Sigmoid colon (tissue), 4 donors: Measurements from ENCODE around the gene ANTXR2.

Experiments used
- POLR2A ChIP-seq, 2 donors: fragments of 450-650 bp; IDR thresholded peaks; one replicate each; pipeline ENCODE4 v1.6.1; 2016; ENCODE audit warnings: antibody characterized with exemption in 2 of 2, mild to moderate bottlenecking in 2 of 2, moderate library complexity in 2 of 2
- POLR2AphosphoS5 ChIP-seq, 4 donors: sonication (generic); formaldehyde crosslinking; IDR thresholded peaks; one replicate each; pipeline ENCODE4 v1.6.1; 2017; ENCODE audit warnings: antibody characterized with exemption in 4 of 4
- TF ChIP-seq, protein P1 (sequence below), 4 experiments: fragments of 450-650 bp in 3 of 4; fragments of 200-600 bp in 1 of 4; IDR thresholded peaks; one replicate each; pipeline ENCODE4 v1.5.1; 2016 to 2019; ENCODE audit warnings: antibody characterized with exemption in 4 of 4, mild to moderate bottlenecking in 3 of 4, moderate library complexity in 2 of 4

DNA sequence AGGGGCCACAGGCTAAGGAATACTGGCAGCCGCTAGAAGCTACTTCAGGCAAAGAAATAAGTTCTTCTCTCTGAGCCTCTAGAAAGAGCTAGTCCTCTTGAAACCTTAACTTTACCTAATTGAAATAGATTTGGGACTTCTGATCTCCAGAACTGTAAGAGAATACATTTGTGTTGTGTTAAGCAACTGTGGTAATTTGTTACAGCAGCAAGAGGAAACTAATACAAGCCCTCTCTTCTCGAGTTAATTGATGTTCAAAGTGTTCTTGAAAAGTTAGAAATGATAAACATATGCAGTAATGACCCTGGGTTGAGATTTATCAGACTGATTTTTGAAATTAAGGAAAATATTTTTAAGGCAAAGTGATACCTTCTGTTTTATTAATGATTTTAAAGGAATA, 172.8 kb downstream of the ANTXR2 start:
- TF ChIP-seq POLR2AphosphoS5 (IDR thresholded peaks at IDR 0.05) (no peak), POLR2A (IDR thresholded peaks at IDR 0.05) (no peak)
- TF ChIP-seq, protein P1, sequence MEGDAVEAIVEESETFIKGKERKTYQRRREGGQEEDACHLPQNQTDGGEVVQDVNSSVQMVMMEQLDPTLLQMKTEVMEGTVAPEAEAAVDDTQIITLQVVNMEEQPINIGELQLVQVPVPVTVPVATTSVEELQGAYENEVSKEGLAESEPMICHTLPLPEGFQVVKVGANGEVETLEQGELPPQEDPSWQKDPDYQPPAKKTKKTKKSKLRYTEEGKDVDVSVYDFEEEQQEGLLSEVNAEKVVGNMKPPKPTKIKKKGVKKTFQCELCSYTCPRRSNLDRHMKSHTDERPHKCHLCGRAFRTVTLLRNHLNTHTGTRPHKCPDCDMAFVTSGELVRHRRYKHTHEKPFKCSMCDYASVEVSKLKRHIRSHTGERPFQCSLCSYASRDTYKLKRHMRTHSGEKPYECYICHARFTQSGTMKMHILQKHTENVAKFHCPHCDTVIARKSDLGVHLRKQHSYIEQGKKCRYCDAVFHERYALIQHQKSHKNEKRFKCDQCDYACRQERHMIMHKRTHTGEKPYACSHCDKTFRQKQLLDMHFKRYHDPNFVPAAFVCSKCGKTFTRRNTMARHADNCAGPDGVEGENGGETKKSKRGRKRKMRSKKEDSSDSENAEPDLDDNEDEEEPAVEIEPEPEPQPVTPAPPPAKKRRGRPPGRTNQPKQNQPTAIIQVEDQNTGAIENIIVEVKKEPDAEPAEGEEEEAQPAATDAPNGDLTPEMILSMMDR (IDR thresholded peaks at IDR 0.05) = no peak
